RPMI7951 (cell line): ENCODE results near the gene LOXHD1. TPM values are rescaled to one million over a fixed set of nuclear protein-coding genes. Genes with fewer than 3 reads are reported as not detected.

Source experiments
- DNase-seq: peaks from one replicate; pipeline ENCODE4 v3.0.0-alpha.2; 2012; ENCODE audit warnings: low read depth
- total RNA-seq: library from RNA; depleted of rRNA; stranded (reverse); fragments of >200 nt; shearing (Covaris generic); gene quantifications from 2 replicates; pipeline ENCODE4 v1.2.3, GENCODE V29; 2014

Gene LOXHD1
- total RNA-seq, 1 experiment from 2014 or later = not detected

DNA sequence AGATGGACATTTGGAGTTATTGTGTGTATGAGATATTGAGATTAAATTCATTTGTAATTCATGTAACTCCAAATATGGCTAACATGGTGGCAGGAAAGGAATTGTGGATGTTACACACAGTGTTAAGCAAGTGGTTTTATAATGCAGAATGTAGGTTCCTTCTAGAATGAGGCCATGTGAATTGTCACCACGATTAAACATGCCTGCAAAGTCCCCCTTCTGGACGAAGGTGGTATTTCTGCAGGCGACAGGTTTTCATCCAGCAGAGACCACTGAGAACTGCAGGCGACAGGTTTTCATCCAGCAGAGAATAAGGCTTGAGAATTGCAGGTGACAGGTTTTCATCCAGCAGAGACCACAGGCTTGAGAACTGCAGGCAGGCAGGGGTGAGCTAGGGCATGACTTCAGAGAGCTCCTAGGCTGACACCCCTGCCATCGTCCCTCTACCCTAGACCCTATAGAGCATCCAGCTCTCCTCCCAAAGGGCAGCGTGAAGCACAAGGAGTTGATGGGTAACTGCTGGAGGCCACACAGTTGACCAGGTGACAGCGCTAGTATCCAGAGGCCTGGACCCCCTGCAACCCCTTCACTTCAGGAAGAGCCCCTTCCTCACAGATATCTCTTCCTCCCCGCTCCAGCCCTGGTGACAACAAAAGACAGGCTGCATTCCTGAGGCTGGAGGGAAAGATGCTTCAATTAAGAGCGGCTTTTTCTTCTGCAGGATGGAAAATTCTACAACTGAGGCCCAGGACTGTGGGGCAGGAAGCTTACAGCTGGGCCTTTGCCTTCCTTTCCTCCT lies 175.8 kb downstream of the LOXHD1 start:
- DNase-seq = peak; percentile 37

DNA sequence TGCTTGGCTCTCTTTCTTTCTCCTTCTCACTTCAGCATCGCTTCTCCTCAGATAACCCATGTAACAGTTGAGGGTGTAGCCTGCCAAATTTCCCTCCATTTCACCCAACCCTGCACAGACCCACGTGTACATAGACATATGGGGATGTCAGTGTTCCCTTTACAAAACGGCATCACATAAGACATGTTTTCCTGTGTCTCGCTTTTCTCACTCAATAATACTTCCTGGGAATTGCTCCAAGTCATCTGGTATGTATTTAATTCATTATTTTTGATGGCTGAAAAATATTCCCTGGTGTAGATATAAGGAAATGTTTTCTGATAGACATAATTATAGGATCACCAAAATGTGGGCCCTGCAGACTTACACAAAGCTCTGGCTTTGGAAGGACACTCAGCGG lies 176.8 kb downstream of the LOXHD1 start:
- DNase-seq = no peak

DNA sequence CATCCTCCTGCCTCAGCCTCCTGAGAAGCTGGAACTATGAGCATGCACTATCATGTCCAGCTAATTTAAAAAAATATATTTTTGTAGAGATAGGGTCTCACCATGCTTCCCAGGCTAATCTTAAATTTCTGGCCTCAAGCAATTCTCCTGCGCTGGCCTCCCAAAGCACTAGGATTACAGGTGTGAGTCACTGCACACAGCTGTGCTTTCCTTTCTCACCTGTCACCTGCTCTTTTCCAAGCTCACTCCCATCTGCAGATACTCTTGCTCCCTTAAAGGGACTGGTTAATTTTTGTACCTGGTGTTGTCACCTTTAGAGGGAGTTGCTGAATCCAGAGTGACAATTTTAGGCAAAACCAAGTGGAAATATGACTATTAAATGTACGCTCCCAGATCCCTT lies 178.2 kb downstream of the LOXHD1 start:
- no peak for DNase-seq

DNA sequence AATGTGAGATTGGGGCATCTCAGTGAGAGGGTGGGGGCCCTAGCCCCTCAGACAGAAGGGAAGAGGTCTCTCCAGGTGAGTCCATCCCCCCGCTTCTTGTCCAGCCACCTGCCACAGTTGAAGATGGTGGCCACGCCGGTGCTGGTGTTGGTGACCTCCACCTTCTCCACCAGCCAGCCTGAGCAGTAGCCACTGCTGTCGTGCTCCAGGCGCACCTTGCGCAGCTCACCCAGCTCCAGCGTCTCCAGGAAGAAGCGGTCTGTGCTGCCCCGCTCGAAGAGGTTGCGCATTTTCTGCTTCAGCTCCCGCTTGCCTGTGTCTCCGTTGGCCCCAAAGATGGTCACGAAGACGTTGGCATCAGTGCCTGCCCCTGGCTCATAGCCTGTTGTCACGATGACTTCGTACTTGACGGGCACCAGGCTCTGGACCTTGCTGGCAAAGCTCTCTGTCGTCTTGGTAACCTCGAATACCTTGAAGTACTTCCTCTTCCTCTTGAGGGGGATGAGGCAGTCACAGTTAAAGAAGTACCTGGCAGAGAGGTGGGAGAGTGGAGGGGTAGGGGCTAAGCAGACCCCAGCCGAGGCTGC lies 179.5 kb downstream of the LOXHD1 start:
- no peak for DNase-seq

DNA sequence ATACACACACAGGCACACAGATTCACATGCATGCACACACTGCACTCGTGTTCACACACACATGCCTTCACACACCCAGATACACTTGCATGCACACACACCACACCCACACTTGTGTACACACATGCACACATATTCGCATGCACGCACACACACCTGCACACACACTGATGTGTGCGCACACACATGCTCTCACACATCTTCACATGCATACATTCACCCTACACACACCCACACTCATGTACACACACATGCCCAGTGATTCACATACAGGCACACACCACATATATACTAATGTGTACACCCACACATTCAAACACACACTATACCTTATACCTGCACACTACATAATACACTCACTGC lies 181.6 kb downstream of the LOXHD1 start:
- no peak for DNase-seq

DNA sequence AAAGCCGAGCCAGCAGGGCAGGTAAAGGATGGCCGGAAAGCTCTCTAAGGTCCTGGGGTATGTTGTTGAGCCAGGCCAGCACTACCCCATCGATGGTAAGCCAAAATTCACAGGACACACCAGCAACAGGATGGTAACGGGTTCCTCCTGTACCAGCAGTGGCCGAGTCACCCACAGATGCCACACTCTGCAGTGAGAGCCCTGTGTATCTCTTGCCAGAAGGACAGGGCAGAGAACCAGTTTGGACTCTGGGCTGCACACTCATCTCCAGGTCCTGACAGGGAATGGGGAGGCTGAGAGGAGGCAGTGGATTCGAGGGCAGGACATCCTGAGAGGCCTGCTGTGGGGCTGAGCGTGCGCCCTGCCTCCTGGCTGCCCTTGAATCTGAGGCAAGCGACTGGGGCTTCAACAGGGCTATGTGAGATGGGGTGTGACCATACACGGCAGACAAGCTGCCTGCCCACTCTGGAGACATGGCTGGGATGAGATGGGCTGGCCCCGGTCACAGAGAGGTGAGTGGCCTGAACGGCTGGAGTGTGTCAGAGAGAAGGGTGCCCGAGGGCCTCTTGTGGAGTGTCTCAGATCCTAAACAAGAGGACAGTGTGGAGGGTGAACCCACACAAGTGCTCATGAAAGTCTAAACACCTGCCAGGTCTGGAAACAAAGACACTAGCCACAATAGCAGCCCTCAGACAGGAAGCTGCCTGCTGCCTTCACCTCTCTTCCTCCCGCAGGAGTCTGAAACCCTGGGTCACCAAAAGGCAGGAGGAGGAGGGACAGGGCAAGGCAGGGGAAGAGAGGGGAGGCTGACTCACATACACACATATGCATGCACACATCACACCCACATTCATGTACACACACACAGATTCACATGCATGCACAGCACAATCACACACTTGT lies 182.3 kb downstream of the LOXHD1 start:
- DNase-seq = no peak

DNA sequence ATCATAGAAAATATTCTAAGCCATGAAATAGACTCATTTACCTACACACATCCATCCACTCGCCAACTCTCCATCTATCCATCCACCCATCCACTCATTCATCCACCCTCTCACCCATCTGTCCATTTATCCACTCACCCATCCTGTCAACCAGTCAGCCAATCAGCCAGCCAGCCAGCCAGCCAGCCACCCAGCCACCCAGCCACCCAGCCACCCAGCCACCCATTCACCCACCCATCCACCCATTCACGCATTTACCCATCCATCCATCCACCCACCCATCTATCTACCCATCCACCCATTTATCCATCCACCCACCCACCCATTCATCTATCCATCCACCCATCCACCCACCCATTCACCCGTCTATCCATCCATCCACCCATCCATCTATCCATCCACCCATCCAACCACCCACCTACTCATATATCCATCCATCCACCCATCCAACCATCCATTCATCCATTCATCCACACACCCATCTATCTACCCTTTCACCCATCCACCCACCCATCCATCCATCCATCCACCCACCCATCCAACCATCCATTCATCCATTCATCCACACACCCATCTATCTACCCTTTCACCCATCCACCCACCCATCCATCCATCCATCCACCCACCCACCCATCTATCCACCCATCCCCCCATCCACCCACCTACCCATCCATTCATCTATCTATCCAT lies 185.1 kb downstream of the LOXHD1 start:
- no peak for DNase-seq

DNA sequence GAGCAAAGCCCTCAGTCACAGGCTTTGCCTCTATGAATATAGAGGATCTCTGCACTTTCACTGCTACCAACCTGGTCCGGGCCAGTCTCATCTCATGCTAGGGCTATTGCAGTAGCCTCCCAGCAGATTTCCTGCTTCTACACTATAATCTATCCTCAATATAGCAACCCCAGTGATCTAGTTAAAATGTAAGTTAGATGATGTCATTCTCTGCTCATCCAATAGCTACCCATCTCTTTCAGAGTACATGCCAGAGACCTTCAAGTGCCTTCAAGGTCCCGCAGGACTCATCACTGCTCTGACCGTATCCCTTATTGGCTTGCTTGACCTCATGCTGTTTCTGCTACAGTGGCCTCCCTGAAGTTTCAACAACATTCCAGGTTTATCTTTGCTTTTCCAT lies 186.3 kb downstream of the LOXHD1 start:
- DNase-seq = no peak

DNA sequence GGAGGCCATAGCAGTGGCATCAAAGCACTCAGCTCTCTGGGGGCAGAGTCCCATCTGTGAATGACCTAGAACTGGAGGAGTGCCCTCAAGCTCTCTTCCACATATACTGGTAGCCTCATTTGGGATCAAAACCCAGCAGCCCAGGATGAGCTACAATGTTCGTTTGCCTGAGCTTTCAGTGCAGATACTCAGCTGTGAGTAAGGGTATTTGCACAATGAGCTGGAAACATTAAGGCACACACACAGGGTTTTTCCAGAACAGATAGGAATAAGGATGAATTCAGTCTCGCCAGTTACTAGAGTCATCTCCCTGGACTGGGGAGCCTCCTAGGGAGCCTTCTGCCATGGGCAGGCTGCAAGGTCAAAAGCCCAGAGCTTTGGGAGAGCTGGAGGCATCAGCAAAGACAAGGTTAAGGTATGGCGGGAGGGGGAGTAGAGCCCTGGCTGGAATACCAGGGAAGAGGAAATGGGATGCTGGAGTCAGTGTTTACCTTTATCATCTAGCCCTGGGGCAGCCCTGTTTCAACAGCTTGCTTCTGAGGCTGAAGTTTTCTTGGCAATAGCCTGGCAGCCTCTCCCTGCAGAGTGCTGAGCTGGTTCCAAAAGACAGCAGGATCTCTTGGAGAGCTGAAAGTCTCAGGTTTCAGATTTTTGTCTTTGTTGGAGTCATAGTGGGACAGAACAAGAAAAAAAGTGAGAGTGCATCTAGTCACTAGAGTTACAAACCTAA lies 187.7 kb downstream of the LOXHD1 start:
- DNase-seq = peak; percentile 15

DNA sequence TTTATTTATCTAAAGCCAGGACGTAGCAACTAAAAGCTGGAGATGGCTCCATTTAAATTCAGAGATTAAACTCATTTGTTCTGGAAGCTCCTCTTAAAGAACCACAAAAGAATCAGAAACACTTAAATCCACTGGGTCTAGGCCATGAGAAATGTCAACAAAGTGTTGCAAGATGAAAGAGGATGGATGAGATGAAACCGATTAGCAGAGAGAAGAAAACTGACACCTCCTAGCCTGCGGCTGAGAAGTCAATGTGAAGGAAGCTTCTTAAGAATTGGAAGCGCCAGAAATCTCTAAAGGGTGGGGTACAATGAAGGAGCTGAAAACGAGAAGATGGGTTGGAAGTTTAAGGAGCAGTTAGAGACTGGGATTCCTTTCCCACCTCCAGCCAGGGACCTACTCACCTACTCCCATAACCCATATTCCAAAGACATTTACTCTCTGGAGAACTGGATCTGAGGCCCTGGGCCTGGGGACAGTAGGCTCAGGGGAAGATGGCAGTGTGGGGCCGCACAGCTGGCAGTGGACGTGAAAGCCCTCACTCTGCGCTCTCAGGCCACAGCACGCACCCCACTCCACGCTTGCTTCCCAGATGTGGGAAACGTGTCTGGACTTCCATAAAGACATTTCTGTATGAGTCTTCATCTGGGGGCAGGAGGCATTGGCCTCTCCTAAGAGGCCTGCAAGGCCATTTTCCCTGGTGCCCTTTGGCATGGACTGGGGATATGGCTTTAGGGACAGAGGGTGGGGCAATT lies 188.4 kb downstream of the LOXHD1 start:
- DNase-seq = no peak

DNA sequence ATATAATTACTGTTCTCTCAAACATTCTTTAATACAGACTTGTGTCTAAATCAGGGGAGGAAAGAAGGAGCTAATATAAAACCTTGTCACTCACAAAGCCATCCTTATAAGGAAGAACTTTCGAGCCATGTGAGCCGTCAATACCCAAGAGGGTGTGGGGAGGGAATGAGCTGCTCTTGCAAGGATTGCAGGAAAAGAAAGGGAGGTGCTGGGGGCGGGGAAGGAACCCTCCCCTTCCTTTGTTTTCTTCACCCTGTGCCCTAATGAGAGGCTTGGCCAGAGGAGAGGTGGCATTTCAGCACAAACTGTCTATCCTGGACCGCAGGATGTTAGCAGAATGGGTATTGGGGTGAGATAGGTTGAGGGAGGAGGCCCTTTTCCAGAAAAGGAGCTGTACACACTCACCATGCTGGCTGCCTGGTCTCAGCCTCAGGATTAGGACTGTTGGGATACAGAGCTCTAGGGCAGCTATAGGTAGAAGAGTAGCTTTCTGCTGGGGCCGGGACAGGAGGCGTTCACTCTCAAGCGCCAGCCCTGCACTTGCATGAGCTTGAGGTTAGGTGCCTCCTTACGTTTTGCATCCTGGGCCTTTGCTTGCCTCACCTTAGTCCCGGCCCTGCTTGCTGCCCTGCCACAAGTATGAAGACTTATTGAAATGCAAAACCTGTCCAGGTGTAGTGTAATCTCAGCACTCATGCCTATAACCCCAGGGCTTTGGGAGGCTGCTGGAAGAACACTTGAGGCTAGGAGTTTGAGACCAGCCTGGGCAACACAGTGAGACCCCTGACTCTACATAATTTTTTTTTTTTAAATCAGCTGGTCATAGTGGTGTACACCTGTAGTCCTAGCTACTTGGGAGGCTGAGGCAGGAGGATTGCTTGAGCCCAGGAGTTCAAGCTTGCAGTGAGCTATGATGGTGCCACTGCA lies 190.5 kb downstream of the LOXHD1 start:
- no peak for DNase-seq

DNA sequence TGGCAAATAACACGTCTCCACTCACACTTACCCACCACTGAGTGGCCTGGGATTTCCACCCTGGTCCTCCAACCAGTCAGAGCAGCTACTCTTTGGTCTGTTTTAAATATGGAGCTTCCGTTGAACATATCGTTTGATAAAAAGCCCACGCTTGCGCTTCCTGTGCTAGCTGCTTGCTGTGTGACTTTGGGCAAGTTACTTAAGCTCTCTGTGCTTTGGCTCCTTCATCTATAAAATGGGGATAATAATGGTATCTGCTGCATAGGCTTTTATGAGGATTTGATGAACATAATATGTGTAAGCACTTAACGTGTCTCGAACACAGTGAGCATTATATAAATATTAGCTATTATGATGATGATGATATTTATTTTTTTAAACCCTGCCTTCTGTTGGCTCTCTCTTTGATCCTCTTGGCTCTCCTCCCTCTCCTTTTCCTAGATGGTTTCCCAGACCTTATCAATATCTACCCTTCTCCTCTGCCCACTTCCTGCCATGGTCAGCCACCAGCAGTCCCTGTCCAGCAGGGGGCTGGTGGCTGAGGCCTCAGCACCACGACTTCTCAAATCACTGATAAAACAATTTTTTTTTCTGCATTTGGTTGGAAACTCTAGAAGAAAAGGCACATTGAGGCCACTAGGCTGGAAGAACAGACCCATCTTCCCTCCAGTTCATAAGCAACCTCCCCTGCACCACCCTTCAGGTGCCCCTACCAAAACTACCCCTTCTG lies 191.9 kb downstream of the LOXHD1 start:
- DNase-seq = no peak

DNA sequence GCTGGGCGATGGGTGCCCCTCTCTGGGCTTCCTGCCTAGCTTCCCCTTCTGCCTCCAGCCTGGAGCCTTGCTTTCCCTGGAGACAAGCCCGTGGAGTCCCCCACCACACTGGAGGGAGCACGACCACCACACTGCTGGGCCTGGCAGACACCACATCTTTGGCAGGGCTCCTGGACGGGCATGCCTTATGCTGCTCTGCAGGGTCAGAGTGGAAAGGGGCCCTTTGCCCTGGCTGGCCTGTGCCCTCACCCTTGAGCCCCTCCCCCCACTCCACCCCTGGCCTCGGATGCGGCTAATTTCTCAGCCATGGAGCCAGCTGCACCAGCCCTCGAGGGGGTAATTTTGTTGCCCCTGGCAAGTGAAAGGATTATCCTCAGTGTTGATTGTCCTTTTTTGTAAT lies 194.5 kb downstream of the LOXHD1 start:
- DNase-seq = no peak

DNA sequence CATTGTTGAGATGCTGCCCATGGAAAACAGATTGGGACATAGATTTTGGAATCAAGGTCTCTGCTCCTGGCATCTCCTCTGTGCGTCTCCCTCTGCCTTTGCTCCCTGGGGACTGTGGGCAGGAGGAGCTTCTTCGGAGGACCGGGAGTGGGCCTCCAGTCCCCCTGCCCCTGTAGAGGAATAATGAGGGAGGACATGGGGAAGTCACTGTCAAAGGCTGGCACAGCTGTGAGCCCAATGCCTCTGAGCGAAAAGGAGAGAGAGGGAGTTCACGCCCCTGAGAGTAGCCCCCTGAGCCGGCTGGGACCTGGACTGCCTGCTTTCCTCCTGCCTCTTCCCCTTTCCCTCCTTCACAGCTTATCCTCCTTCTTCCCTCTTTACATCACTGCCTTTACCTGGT lies 195.0 kb downstream of the LOXHD1 start:
- DNase-seq = no peak

DNA sequence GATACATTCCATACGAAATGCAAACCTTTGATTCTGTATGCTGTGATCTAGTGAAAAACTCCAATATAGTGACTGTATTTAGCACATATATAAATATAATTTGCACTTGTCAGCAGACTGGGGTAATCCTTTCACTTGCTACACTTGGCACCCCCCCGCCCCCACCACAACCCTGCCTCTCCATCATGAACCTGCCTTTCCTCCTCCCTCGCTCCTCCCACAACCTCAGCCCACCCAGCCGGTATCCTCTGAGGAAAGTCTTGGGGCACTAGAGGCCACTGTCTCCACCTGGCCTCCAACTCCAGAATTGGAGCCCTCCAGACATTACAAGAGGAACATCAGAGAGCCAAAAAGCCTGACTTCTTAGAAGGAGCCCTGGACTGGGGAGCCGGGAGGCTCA lies 196.3 kb downstream of the LOXHD1 start:
- no peak for DNase-seq

DNA sequence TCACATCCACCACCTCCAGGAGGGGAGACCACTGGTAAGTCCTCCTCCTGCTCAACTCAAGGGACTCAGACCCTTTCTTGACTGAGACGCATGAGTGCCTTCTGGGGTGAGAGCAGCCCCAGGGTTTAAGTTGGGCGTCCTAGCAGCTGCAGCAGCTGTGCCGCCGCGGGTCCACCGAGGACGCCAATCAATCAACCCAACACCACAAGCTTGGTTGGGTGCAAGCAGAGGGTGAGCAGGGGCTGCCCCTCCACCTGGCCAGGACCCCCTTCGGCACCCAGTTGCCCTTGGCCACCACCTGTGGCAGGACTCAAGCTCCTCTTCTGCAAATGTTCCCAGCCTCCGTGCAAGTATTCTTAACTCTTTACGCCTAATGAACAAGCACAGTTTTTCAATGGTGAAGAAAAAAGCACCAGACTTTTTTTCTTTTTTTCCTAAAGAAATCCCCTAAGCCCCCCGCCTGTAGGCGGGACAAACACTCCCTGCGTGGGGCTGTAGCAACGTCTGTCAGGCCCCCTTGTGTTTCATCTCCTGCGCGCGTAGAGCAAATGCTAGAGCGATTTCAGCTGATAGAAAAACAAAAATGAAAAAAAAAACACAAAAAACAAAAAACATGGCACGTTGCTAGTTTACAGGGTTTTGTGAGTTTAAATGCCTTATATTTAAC lies 197.1 kb downstream of the LOXHD1 start:
- DNase-seq = no peak

DNA sequence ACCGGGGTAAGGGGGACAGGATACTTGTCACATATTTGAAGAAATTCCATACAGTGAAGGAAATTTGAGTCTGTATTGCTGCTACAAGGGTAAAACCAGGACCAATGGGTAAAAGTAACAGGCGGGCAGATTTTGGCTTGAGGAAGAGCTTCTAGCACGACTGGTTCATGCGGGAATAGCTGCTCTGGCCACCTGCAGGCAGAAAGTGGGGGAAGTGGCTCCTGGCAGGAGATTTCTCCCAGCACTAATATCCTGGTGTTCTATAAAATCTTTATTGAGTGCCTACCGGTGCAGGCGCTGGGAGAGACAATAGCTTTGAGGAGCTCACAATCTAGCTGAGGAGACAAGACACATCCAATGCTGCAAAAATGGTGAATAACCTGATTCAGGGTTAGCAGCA lies 198.5 kb downstream of the LOXHD1 start:
- DNase-seq = no peak

DNA sequence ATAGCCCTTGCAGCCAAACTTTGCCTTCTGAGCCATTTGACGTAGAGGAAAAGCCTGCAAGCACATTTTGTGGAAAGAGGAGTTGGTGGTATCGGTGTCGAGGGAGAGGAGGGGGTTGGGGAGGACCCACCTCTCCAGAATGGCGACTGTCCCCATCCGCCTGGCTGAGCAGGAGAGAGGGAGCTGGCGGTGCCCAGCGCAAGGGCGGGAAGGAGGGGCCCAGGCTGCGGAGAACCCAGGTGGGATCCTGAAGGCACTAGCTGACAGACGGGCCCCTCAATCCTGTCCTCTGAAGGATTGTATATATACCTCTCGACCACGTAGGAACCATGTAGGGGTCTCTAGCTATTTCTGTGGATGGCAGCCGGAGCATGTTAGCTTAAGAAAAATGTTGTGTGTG lies 200.3 kb downstream of the LOXHD1 start:
- no peak for DNase-seq
